Neural cell (in vitro differentiated cells): ENCODE measurements around the gene LRMDA. TPM values are rescaled to one million over a fixed set of nuclear protein-coding genes. Genes with fewer than 3 reads are reported as not detected.

ENCODE experiments used
- H2AFZ ChIP-seq: fragments of 200-600, 300-800 bp; sonication (generic), shearing (Covaris generic); 2 replicates; pipeline ENCODE4 v1.6.0; 2014; ENCODE audit warnings: low read depth, mild to moderate bottlenecking, antibody characterized with exemption, low read length, moderate library complexity
- H3F3A ChIP-seq: fragments of 200-600 bp; shearing (Covaris generic); 2 replicates; pipeline ENCODE4 v1.6.1; 2016; ENCODE audit warnings: mild to moderate bottlenecking, moderate library complexity, mixed read lengths, antibody characterized with exemption, low read length; ENCODE audit not compliant: insufficient read depth, poor library complexity, severe bottlenecking
- H3K27ac ChIP-seq: fragments of 200-600, 300-800 bp; sonication (generic), shearing (Covaris generic); 2 replicates; pipeline ENCODE4 v1.5.1; 2014; ENCODE audit warnings: mild to moderate bottlenecking, low read length, moderate library complexity
- H3K27me3 ChIP-seq: fragments of 300-800, 200-600 bp; sonication (generic), shearing (Covaris generic); 2 replicates; pipeline ENCODE4 v1.6.0; 2014; ENCODE audit warnings: mild to moderate bottlenecking, low read depth, low read length, moderate library complexity; ENCODE audit not compliant: insufficient read depth
- H3K36me3 ChIP-seq: fragments of 300-800, 200-600 bp; sonication (generic), shearing (Covaris generic); 2 replicates; pipeline ENCODE4 v1.5.1; 2014; ENCODE audit warnings: mild to moderate bottlenecking, antibody characterized with exemption, low read length, moderate library complexity; ENCODE audit not compliant: insufficient read depth
- H3K4me2 ChIP-seq: fragments of 300-800, 200-600 bp; sonication (generic), shearing (Covaris generic); 2 replicates; pipeline ENCODE4 v1.6.0; 2014; ENCODE audit warnings: mild to moderate bottlenecking, low read length
- H3K4me3 ChIP-seq: fragments of 300-800, 200-600 bp; sonication (generic), shearing (Covaris generic); 2 replicates; pipeline ENCODE4 v1.5.1; 2014; ENCODE audit warnings: mild to moderate bottlenecking, low read length, moderate library complexity
- H3K79me2 ChIP-seq: fragments of 200-600 bp; shearing (Covaris generic); replicated peaks from 2 replicates; pipeline ENCODE4 v1.6.0; 2014; ENCODE audit warnings: mild to moderate bottlenecking, low read length, moderate library complexity; ENCODE audit not compliant: insufficient read depth
- H3K9ac ChIP-seq: fragments of 300-800, 200-600 bp; sonication (generic), shearing (Covaris generic); 2 replicates; pipeline ENCODE4 v1.6.1; 2016; ENCODE audit warnings: mild to moderate bottlenecking, low read length, mixed read lengths
- H3K9me2 ChIP-seq: fragments of 200-600 bp; shearing (Covaris generic); 2 replicates; pipeline ENCODE4 v1.6.1; 2016; ENCODE audit warnings: mild to moderate bottlenecking, low read length, mixed read lengths; ENCODE audit not compliant: insufficient read depth
- H3K9me3 ChIP-seq: fragments of 200-600, 300-800 bp; sonication (generic), shearing (Covaris generic); 2 replicates; pipeline ENCODE4 v1.6.1; 2016; ENCODE audit warnings: mild to moderate bottlenecking, mixed run types, low read length, moderate library complexity, mixed read lengths
- H4K20me1 ChIP-seq: fragments of 200-600 bp; shearing (Covaris generic); 2 replicates; pipeline ENCODE4 v1.6.1; 2016; ENCODE audit warnings: mild to moderate bottlenecking, mixed run types; ENCODE audit not compliant: insufficient read depth
- CTCF ChIP-seq: fragments of 450-650 bp; IDR thresholded peaks from 2 replicates; pipeline ENCODE4 v1.5.1; 2014; ENCODE audit warnings: antibody characterized with exemption, mild to moderate bottlenecking, moderate library complexity; ENCODE audit not compliant: poor library complexity, severe bottlenecking
- EP300 ChIP-seq: fragments of 450-650 bp; conservative IDR thresholded peaks from 2 replicates; pipeline ENCODE4 v1.6.1; 2014; ENCODE audit warnings: antibody characterized with exemption, mild to moderate bottlenecking, moderate library complexity; ENCODE audit not compliant: poor library complexity, severe bottlenecking
- EZH2 ChIP-seq: fragments of 200-600, 300-800 bp; shearing (Covaris generic), sonication (generic); IDR thresholded peaks from 2 replicates; pipeline ENCODE4 v1.6.1; 2014; ENCODE audit warnings: antibody characterized with exemption, low read length, borderline replicate concordance, mild to moderate bottlenecking; ENCODE audit not compliant: insufficient read depth, poor library complexity, severe bottlenecking
- MXI1 ChIP-seq: fragments of 450-650 bp; conservative IDR thresholded peaks from 2 replicates; pipeline ENCODE4 v1.6.1; 2014; ENCODE audit warnings: antibody characterized with exemption, mild to moderate bottlenecking; ENCODE audit not compliant: poor library complexity, severe bottlenecking
- POLR2AphosphoS5 ChIP-seq: IDR thresholded peaks from 2 replicates; pipeline ENCODE4 v1.6.1; 2012
- RAD21 ChIP-seq: fragments of 450-650 bp; conservative IDR thresholded peaks from 2 replicates; pipeline ENCODE4 v1.6.1; 2014; ENCODE audit warnings: antibody characterized with exemption, mild to moderate bottlenecking, moderate library complexity
- REST ChIP-seq: IDR thresholded peaks from 2 replicates; pipeline ENCODE4 v1.6.1; 2012; ENCODE audit warnings: borderline replicate concordance
- SMC3 ChIP-seq: fragments of 450-650 bp; conservative IDR thresholded peaks from 2 replicates; pipeline ENCODE4 v1.6.1; 2014; ENCODE audit warnings: antibody characterized with exemption, mild to moderate bottlenecking, moderate library complexity; ENCODE audit not compliant: poor library complexity
- TAF1 ChIP-seq: IDR thresholded peaks from 2 replicates; pipeline ENCODE4 v1.6.1; 2012; ENCODE audit warnings: low read depth
- polyA plus RNA-seq: library from polyadenylated mRNA; depleted of rRNA; stranded (reverse); fragments of >200 nt; gene quantifications from 2 replicates; pipeline ENCODE4 v1.2.3, GENCODE V29; 2014

LRMDA gene
- polyA plus RNA-seq, 1 donor from 2014 or later, result 5.6 TPM

- Histone ChIP-seq H3K9ac (no peak overlapping the region), H3K27ac (no peak overlapping the region), H3K4me2 (no peak overlapping the region), H4K20me1 (no peaks in the 10 kb centered on the region), H3K9me2 (no peaks in the 10 kb centered on the region), H3K79me2 (no peaks in the 10 kb centered on the region), H2AFZ (no peak overlapping the region), H3K36me3 (no peaks in the 10 kb centered on the region), H3K9me3 (peaks cover 5% of the 10 kb centered on the region), H3K27me3 (no peaks in the 10 kb centered on the region), H3K4me3 (no peak overlapping the region), H3F3A (no peaks in the 10 kb centered on the region)
- no peak for TF ChIP-seq TAF1
- TF ChIP-seq EZH2, result no peak
- TF ChIP-seq MXI1, result no peak
- TF ChIP-seq RAD21, result no peak
- no peak for TF ChIP-seq CTCF
- no peak for TF ChIP-seq SMC3
- no peak for TF ChIP-seq EP300
- TF ChIP-seq POLR2AphosphoS5, result no peak
- TF ChIP-seq REST, result no peak
These were observed 826.4 kb downstream of the LRMDA start for GRCh38 chr10:76257816-76258215.

- H3K9me3 ChIP-seq, result peaks cover 2% of the 10 kb centered on the region
These were observed 834.2 kb downstream of the LRMDA start for GRCh38 chr10:76265441-76266113.

More at GRCh38 chr10:76265441-76266113, 834.2 kb downstream of the LRMDA start:
- Histone ChIP-seq H4K20me1 (no peaks in the 10 kb centered on the region), H3K36me3 (no peaks in the 10 kb centered on the region), H3K4me2 (no peak overlapping the region), H3K27ac (no peak overlapping the region), H2AFZ (no peak overlapping the region), H3K9ac (no peak overlapping the region), H3K9me2 (no peaks in the 10 kb centered on the region), H3F3A (no peaks in the 10 kb centered on the region), H3K27me3 (no peaks in the 10 kb centered on the region), H3K79me2 (no peaks in the 10 kb centered on the region), H3K4me3 (no peak overlapping the region)
- TF ChIP-seq EP300 (no peak), CTCF (no peak), REST (no peak), MXI1 (no peak), EZH2 (no peak), RAD21 (no peak), TAF1 (no peak), POLR2AphosphoS5 (no peak), SMC3 (no peak)
